GM19324 (cell line): Measurements from ENCODE around the gene TEAD4.

ENCODE experiments used
- ATAC-seq: cut with Tn5 transposase; IDR thresholded peaks from one replicate; pipeline ENCODE4 v1.9.1; 2021; ENCODE audit warnings: mild to moderate bottlenecking, moderate library complexity; ENCODE audit not compliant: unreplicated experiment, low FRiP score

TEAD4 gene

DNA sequence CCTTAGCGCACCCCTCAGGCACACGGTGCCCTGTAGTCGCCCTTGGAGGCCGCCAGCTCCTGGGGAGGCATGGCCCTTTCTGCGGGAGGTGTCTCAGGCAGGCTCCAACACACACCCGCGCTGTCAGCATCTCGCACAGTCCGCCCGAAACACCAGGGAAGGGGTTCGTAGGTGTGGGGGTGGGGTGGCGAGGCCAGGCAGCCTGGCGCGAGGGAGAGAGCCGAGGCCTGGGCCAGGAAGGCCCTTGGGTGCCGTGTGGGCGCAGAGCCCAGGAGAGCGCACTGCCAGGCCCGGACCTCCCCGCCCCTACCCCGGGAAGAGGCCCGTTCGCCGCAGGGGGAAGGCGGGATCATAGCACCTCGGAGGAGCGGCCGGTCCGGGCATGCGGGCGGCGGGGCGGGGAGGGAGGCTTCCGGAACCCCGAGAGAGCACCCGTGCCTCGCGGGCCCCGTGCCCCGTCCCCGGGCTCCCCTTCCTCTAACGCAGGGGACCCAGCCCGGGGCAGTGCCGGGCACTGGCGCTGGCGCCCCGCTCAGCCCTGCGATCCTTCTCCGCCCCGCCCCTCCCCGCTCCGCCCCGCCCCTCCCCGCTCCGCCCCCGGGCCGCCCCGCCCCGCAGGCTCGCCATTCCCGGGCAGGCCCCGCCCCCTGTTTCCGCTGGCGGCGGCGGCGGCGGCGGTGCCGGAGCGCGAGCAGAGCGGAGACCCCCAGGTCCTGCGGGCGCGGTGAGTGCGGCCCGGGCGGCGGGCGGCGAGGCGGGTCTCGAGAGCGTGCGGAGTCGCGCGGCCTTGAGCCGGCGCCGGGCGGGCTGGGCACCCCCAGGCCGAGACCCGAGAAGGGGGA is 117.8 kb downstream of the TEAD4 start, which contains the start of gene TSPAN9:
TSS of gene TSPAN9 (plus strand) at position 650 of the 842 bp plus-strand sequence. CDS start 123,815 bp downstream, outside the sequence.
- ATAC-seq: peak; percentile 78

DNA sequence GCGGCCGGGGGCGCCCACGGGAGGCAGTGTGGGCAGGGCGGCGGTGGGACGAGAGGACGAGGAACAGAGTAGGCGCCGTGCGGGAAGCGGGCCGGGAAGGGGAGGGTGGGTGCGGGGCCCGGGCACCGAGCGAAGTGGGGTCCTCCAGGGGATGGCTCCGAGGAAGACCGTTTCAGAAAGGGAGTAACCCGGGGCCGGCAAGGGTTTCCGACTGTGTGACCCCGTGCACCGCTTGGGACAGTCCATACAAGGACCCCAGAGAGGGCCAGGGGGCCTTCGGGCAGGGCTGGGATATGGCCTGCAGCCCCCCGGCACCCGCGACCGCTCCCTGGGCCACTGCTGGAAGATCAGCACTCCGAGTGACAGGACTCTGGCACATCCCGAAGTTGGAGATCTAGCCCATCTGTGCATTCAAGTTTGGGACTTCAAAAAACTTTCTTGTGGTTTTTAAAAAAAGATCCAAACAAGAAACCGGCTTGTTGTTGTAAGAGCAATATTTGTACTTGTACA is 118.4 kb downstream of the TEAD4 start:
- ATAC-seq: peak; percentile 7

DNA sequence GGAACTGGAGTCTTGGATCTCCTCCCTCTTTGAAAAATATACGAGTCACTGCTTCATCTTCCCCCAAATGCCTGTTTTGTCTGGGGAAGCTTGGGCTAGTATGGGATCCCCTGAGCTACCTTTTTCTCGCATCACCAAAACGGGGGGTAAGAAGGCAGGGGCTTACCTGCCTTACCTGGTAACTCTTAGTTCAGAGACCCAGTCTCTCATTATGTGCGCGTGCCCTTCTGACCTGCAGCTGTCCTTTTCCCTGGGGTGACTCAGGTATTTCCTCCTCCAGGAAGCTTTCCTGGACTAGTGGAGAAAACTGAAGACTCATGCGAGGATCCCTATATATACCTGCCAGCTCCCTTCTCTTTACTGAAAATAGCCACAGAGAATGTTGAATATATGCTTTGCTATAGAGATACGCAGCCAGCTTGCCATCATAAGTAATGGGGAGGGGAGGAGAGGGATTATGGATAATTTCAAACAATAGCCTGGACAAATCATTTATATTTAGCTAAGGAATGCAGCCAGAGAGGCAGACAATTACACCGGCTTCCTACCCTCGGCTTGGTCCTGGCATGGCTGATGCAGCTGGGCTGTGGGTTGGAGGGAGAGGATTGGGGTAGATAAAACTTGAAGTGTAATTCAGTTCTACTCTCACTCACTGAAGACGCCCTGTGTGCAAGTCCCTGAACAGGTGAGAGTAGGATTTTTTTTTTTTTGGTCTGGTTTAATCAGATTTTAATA is 119.1 kb downstream of the TEAD4 start:
- no peak for ATAC-seq

DNA sequence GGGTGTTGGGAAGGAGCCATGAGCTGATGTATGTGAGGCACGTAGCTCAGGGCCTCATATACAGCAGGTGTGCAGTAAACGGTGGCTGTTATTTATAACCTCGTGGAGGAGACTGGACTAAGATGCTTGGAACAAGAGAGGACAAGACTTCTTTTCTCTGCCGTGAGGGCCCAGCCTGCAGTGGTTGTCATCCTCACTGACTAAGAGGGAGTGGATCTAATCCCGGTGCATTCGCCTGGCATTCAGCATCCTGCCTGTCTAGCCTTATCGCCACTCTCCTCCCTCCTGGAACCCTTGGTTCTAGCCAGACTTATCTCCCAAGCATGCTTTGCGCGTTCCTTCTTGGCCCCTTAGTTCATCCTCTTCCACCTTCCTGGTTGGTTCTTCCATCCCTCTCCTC is 121.9 kb downstream of the TEAD4 start:
- ATAC-seq: no peak

DNA sequence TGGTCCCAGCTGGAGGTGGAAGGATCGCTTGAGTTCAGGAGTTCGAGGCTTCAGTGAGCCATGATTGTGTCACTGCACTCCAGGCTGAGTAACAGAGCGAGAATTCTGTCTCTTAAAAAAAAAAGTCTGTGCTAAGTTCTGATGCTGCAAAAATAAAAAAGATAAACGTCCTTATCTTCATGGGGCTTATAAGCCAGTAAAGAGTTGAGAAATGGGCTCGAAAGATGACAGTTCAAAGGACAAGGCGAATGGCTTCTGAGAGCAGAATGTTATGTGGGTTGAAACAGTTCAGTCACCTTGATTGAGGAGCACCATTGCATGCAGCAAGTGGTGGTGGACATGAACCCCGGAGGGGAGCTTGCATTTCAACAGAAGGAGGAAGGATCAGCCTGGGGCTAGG is 122.7 kb downstream of the TEAD4 start:
- no peak for ATAC-seq

DNA sequence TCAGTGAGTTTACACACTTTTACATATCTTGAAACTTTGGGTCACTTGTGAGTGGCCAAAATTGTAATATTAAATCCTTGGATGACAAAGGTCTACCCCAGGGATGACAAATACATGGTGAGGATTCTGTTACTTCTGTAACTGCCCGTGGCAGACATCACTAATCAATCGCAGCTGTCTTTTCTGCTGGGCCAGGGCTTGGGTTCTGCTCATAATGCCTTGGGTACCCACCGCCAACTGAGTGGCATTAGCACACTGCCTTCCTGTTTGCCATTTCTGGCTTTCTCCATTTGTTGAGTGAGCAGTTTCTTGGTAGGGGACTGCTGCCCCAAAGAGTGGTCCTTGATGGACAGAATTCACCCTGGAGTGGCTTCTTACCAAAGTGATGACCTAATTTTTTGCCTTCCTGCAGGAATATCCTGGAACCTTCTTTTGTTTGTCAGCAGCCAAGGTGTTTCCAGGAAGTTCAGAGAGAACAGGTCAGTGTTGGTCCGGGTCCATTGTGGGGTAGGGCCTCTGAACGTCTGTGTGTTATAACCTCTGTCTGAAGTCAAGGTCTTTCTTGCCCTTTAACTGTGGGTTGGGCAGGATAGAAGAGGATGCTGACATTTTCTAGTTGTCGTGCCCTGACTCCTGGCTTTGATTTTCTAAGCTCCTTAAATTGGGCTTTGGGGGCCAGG is 124.2 kb downstream of the TEAD4 start:
- ATAC-seq: no peak

DNA sequence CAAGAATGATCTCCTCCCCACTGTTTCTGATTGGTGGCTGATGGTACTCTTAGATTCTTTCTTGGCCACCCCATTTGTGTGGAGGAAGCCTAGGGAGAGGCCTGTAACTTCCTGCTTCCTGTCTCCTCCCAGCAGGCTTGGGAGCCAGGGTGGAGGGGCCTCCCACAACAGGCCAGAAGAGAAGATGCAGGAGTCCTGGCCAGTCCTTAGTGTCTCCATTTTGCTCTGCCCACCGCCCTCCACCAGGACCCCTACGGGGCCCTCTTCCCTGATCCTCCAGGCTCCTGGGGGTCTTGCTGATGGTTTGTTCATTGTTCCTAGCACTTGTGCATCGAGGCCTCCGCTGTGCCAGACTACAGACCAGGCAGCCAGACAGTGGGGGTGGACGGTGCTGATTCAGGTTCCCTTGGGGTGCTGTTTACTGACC is 124.7 kb downstream of the TEAD4 start:
- no peak for ATAC-seq

DNA sequence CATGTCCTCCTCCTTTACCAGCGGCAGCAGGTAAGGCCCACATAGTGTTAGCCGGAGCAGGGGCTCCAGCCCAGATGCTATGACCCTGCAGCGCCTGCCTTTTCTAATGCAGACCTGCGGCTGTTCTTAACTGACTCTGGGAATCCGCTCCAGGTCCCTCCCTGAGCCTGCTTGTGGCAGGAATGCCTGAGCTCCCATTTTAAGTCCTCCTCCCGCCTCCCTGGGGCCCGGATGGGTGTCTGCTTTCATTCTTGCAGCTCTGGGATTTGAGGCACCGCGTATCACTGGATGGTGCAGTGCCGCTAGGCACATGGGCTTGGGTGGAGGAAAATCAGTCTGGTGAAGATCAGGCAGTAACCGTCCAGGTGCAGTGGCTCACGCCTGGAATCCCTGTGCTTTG is 125.5 kb downstream of the TEAD4 start:
- ATAC-seq: no peak

DNA sequence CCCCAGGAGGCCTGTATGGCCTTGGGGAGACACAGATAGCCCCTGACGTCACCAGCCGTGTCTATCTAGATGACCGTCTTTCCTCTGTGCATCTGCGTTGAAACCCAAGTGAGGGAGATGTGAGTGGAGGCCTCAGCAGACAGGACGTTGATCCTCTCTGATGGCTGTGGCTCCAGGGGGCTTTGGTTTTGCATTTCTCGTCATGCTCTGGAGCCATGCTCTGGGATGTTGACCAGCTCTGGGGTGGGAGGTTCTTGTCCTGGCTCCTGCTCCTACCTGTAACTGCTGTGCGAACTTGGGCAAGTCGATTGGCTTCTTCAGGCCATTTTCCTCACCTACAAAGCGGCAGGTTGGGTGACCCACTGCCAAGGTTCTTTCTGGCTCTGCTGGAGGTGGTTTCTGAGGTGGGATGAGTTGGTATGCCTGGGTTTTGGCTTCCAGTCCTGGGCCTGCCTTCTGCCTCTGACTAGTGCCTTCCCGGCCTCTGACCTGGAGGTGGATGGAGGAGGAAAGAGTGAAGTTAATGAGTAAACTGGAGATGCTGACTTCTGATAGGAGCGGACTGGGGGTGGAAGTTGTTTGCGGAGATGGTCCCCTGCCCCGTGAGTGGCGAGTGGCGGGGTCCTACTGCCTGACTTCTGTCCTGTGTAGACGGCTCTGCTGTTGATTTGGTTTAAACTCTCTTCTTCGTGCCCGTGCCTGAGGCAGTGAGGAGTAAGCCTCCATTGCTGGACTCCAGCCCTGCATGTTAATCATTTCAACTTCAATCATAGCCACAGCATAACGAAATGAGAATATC is 126.3 kb downstream of the TEAD4 start:
- ATAC-seq: no peak

DNA sequence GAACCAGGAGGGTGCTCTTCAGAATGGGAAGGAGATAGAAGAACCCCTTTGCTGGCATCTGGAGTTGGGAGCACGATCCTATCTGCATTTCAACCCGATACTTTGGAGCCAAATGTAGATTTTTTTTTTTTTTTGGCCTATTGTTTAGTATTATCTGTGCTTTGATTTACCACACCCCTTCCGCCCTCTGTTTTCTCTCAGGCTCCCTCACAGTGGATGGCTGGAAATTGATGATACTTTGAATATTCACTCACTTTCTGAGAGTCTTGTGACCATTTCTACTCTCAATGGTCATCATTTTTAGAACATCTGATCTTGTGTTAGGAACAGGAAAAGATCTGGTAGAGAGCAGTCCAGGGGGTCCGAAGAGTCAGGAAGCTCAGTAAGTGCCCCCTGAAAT is 127.0 kb downstream of the TEAD4 start:
- no peak for ATAC-seq

DNA sequence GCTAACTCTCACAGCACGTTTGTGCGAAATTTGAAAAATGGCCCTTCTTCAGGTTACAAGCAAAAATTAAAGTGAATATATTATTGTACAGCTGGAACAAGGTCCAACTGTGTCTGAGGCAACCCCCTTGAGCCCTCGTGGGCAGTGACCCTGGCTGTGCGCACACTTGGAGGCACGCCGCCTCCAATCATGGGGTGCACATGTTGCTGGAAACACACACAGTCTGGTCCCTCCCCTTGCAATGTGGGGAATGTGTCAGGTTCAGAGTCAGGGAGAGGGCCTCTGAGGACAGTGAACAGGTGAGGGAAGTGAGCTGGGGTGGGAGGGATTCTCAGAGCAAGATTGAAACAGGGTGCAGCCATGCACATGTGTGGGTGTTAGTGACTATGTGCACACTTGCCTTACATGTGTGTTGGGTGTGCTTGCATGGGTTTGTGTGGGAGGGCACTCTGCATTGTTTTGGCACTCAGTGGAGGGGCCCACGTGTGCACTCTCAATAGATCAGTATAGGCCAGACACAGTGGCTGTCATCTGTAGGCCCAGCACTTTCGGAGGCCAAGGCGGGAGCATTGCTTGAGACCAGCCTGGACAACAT is 127.6 kb downstream of the TEAD4 start:
- ATAC-seq: no peak

DNA sequence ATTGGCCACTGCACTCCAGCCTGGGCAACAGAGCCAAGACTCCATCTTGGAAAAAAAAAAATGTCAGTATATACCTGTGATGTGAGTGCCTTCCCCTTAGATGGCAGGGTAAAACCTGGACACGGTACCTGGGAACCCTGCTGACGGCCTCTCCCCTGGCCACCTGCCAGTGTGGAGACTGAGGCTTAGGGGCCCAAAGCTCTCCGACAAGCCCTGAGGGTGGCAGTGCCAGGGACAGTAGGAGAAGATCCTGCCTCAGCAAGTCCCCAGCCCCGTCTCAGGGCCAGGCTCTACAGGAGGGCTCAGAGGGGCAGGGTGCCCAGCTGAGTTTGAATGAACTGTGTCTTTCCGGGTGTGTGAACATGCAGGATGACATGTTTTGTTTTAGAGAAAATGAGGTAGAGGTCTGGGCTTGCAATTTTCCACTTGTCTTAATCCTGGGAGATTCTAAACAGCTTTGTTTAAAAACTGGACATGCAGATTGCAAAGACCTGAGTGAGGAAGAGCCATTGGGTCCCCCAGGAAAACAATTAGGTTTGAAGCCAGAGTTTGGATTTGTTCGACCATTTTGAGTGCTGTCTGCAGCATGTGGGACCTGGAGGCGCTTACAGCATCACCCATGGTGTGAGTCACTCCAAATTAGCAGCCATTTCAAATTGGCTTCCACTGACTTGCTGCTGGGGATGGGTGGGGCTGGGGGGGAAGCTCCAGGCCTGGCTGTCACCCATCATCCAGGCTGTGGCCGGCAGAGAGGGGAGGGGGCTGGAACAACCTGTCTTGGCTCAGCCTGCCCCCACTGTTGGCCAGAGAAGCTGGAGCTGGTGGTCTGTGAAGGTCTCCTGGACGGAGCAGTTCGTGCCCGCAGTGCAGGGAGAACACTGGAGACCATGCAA is 128.8 kb downstream of the TEAD4 start:
- no peak for ATAC-seq

DNA sequence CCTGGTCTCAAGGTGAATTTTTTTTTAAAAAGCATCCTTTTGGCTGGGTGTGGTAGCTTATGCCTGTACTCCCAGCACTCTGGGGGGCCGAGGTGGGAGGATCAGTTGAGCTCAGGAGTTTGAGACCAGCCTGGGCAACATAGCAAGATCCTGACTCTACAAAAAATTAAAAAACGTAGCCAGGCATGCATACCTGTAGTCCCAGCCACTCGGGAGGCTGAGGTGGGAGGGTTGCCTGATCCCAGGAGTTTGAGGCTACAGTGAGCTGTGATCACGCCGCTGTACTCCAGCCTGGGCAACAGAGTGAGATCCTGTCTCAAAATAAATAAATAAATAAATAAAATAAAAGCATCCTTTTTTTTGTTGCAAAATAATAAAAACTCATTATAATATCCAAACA is 130.4 kb downstream of the TEAD4 start:
- no peak for ATAC-seq
